ENCODE measurements around the gene STX5.
"Not testable (repeated sequence)": the region's sequence is repeated elsewhere in the genome, so short reads cannot be mapped to it uniquely, and the experiment has no call there.

STX5 gene

DNA sequence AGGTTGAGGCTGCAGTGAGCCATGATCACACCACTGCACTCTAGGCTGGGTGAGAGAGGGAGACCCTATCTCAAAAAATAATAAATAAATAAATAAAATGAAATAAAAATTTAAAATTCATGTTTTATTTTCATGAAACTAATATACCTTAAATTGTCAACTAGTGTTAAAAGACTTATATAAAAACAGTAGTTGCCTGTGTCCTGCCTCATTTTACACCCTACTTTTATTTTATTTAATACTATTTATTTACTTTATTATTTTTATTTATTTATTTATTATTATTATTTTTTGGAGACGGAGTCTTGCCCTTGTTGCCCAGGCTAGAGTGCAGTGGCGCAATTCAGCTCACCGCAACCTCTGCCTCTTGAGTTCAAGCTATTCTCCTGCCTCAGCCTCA, 12.3 kb upstream of the STX5 start:
- no peak overlapping the region for H3K4me3 ChIP-seq (replicated peaks; ENCODE audit: low read depth, low read length)
- DNase-seq (ENCODE audit: low read depth): no peak
- TF ChIP-seq CTCF (IDR thresholded peaks at IDR 0.05; ENCODE audit: low read length, missing control alignments): no peak

DNA sequence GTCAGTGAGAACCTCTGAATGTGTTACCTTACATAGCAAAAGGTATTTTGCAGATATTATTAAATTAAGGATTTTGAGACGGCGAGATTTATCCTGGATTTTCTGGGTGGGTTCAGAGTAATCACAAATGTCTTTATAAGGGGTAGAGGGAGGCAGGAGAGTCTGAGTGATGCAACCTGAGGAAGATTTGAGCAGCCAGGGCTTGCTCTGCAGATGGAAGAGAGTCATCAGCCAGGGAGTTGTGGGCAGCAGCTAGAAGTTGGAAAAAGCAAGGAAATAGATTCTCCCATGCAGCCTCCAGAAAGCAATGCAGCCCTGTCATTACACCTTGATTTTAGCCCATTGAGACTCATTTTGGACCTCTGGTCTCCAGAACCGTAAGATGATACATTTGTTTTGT, 11.6 kb upstream of the STX5 start:
- no peak for DNase-seq (ENCODE audit: low read depth)
- TF ChIP-seq CTCF (IDR thresholded peaks at IDR 0.05; ENCODE audit: low read length, missing control alignments): no peak
- no peak overlapping the region for H3K4me3 ChIP-seq (replicated peaks; ENCODE audit: low read depth, low read length)

GRCh38 chr11:62842891-62843290, 11.0 kb upstream of the STX5 start:
- not testable (repeated sequence) for DNase-seq (ENCODE audit: low read depth); H3K4me3 ChIP-seq (replicated peaks; ENCODE audit: low read depth, low read length)

DNA sequence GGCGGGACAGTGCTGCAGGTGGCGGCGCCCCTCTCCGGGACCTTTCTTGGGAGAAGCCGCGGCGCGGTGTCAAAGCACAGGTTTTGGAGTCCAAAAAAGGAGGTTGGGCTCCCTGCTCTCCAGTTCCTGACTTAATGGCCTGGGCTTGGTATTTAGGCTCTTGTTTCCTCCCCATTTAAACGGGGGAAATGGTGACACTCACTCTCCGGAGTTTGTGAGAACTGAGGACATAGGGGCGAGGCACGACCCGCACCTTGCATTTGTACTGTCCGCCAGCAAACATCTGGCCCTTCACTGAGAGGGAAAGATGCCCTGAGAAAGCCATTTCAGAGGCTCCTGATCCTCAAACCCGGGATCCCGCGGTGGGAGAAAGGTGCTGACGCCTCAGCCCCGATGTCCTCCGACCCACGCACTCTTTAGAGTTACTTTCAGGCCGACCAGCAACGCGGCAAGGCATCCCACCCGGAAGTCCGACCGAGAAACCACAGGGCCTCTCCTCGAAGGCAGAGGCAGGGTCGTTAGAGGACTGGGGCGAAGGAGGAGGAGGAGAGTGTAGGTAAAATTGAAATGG, 10.4 kb upstream of the STX5 start:
- no peak for TF ChIP-seq CTCF (IDR thresholded peaks at IDR 0.05; ENCODE audit: low read length, missing control alignments)
- DNase-seq (ENCODE audit: low read depth): no peak
- peak overlapping the region; percentile 45 for H3K4me3 ChIP-seq (replicated peaks; ENCODE audit: low read depth, low read length)

- TF ChIP-seq CTCF (IDR thresholded peaks at IDR 0.05; ENCODE audit: low read length, missing control alignments): no peak
- H3K4me3 ChIP-seq (replicated peaks; ENCODE audit: low read depth, low read length): peak overlapping the region; percentile 95
- peak; percentile 100 for DNase-seq (ENCODE audit: low read depth)
These were observed 9.7 kb upstream of the STX5 start for GRCh38 chr11:62841361-62842170.

GRCh38 chr11:62840721-62841360, 9.0 kb upstream of the STX5 start:
- peak overlapping the region; percentile 95 for H3K4me3 ChIP-seq (replicated peaks; ENCODE audit: low read depth, low read length)
- peak; percentile 75 for DNase-seq (ENCODE audit: low read depth)

- peak within 1 kb of the TSS; percentile 95 for H3K4me3 ChIP-seq (replicated peaks; ENCODE audit: low read depth, low read length)
- no peak for TF ChIP-seq CTCF (IDR thresholded peaks at IDR 0.05; ENCODE audit: low read length, missing control alignments)
These were observed 7.4 kb upstream of the STX5 start, which contains the start of gene WDR74 for GRCh38 chr11:62839050-62839945. TSS of gene WDR74 (minus strand) at chr11:62839590. CDS start at chr11:62839570, 20 bp downstream.

More at GRCh38 chr11:62839050-62839945, 7.4 kb upstream of the STX5 start, which contains the start of gene WDR74:
- DNase-seq (ENCODE audit: low read depth): peak; percentile 93
